GM08714 (cell line): ENCODE results near the gene STN1.

Experiments
- H3K4me3 ChIP-seq: fragments of 200-500 bp; sonication (Bioruptor generic); 2 replicates; pipeline ENCODE4 v1.5.1; 2014; ENCODE audit warnings: mild to moderate bottlenecking, low read length, inconsistent platforms
- ZNF274 ChIP-seq: IDR thresholded peaks from 2 replicates; pipeline ENCODE4 v1.6.1; 2012; ENCODE audit warnings: mild to moderate bottlenecking, low read depth, low read length

STN1 gene, protein sequence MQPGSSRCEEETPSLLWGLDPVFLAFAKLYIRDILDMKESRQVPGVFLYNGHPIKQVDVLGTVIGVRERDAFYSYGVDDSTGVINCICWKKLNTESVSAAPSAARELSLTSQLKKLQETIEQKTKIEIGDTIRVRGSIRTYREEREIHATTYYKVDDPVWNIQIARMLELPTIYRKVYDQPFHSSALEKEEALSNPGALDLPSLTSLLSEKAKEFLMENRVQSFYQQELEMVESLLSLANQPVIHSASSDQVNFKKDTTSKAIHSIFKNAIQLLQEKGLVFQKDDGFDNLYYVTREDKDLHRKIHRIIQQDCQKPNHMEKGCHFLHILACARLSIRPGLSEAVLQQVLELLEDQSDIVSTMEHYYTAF

DNA sequence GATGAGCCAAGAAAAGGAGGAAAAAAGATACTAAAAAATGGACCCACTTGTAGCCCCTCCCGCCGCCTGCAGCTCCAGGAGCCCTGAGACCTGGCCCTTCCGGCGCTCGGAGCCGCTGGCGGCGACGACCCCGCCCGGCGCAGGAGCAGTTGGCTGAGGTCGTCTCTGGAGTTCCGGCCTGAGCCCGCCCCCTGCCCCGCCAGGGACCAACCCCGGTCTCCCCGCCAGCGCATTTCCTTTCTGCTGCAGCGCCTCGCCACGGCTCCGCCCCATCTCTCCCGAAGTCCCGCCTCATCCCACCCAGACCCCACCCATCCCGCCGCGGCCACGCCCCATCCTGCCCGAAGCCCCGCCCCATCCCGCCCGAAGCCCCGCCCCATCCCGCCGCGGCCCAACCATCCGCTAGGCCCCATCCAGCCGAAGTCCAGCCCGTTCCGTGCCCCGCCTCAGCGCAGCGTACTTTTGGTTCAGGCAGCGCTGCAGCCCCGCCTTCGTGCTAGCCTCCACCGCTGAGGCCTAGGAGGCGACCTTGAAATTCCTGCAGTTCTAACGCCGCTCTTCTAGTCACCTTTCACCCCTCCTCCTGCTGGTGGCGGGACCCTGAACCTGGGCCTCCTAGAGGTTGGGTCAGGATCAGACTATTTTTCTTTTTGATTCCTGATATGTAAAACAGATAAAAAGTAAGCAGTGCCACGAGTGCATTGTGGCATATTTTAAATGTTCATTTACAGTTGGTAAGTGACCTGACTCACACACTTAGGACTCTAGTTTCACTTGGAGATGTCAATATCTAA, at the start of gene STN1:
STN1 (minus strand) TSS at position 132 of the 794 bp plus-strand sequence. CDS start 590 bp downstream, outside the sequence.
- H3K4me3 ChIP-seq, result peak within 1 kb of the TSS; percentile 86
- TF ChIP-seq ZNF274, result no peak

DNA sequence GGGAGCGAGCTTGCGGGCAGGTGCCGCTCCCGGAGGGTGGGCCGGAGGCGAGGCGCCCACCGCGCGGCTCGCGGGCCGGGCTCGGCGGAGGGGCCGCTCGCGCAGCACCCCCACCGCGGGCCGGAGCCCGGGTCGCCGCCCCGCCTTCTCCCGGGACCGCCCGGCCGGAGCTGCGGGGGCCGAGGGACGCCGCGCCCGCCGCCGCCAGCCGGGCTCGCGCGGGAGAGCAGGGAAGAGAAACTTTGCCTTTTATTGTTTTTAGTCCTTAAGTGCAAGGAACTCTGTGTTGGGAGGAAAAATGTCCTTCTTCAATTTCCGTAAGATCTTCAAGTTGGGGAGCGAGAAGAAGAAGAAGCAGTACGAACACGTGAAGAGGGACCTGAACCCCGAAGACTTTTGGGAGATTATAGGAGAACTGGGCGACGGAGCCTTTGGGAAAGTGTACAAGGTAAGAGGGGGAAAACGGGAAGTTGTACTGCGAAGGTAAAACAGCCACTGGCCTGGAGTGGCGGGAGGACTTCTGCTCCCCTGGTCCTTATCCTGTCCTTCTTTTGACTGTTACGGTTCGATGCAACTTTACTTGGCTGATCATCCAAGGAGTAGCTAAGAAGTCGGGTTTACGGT, 49.6 kb upstream of the STN1 start:
- no peak for TF ChIP-seq ZNF274
- H3K4me3 ChIP-seq, result peak overlapping the region; percentile 96

DNA sequence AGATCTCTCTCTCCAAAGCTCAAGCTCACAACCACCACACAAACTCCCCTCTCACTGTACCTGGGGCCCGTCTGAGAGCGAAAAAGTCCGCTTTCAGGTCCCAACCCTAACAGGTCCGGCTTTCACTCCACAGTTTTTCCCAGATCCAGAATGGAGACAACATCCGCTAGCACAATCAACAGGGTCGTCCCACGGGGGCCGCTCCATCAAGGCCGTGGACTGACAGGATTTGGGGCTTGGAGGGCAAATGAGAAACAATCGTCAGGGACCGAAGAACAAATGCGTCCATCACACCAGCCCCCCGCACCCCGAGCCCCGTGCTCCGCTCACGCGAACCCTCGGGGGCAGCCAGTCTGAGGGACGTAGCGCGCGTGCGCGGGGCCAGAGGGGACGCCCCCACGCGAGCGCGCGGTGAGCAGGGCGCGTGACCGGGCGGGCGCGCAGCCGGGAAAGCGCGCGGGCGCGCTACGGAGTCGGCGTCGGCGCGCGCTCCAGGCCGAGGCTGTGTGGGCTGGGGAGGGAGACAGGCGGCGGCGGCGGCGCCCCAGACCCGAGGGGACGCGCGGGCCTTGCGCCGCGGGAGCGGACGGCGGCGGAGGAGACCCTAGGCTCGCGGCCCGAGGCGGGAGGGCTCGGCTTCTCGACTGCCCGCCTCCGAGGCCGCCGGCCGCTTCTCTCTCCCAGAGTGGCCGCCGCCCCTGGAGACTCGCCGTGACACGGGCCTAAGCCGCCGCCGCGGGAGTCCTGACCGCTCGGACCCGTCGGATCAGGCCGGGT, 48.9 kb upstream of the STN1 start, which contains the start of gene SLK:
SLK (plus strand) TSS at position 470 of the 777 bp plus-strand sequence. CDS start 606 bp downstream, outside the sequence.
- TF ChIP-seq ZNF274, result no peak
- H3K4me3 ChIP-seq, result peak within 1 kb of the TSS; percentile 96

DNA sequence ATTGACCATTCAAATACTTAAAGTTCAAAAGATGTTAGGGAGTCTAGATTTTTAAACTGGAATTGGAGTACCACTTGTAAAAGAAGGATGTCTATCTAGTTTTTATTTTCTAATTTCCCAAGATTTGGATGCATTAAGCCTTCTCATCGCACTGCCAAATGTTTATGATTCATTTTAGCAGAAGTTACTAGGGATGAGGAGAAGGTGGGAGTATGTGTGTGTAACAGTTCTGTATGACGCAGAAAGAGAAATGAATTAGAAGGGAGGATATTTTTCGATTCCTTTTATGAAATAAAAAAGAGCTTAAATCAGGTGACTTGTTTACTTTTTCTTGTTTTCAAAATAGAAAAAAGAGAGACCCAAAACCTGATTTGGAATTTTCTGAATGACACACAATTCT, 42.1 kb upstream of the STN1 start:
- no peak overlapping the region for H3K4me3 ChIP-seq
- TF ChIP-seq ZNF274, result no peak

DNA sequence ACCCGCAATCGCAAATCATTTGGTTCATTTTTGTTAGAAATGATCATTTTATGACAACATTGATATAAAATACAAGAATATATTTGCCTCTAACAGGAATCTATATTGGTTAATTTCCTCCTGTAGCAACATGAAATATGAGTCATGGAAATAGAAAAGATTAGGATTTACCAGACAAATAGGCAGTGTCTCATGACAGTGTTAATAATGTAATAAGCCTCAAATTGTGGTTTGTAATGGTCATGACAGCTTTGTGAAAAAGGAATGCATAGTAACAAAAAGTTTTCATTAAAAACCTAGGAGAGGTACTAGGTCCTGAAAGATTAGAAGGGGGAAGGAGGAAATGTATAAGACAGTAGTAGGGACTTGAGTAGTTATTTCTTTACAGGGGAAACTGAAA, 41.0 kb upstream of the STN1 start:
- no peak for TF ChIP-seq ZNF274
- no peak overlapping the region for H3K4me3 ChIP-seq

DNA sequence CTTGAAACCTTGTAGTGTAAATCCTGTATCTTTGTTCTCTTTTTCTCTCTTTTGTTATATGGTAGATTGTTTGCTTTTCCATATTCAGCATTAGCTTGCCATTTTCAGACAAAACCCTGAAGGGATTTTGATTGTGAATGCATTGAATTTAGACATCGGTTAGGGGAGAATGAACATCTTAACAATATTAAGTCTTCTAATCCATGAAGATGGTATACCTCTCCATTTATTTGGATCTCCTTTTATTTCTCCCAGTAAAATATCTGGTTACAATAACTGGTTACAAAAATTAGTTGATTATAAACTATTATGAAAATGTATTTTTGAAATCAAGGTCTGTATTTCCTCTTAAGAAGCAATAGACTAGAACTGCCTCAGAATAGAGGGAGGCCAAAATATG, 36.6 kb upstream of the STN1 start:
- H3K4me3 ChIP-seq, result no peak overlapping the region
- TF ChIP-seq ZNF274, result no peak

DNA sequence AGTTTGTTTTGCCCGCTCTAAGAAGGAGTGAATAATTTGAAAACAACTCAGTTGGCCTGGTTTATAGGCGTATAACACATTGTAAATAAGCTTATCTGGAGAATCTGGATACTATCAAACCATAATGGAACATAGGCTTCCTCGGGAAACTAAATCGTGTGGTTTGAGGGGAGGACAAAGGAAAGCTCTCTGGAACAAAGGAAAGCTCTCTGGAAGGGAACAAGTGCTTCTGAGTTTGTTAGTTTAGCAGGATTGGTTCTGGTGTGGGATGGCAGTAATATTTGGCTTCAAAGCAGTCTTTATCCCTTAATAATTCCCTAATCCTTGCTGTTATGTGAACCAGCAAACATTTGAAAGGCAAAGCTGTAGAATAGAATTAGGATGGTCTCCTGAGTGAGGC, 34.0 kb upstream of the STN1 start:
- TF ChIP-seq ZNF274, result no peak
- H3K4me3 ChIP-seq, result no peak overlapping the region

DNA sequence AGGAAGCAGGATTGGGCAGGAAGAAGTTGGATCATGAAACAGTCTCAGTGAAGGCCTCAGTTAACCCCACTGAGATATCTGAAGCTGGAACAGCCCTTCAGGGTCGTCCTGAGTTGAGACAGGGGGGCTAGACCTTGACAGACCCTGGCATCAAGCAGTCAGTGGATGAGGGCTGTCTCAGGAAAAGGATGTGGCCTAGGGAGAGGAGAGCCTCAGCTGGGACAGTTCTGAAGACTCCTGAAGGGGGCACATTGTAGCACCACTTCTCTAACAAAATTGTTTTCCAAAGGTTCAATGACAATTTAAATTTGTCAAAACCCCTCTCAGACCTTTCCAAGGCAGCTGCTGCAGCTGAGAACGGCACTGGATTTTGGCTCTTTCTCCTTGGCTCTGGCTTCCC, 33.2 kb upstream of the STN1 start:
- no peak overlapping the region for H3K4me3 ChIP-seq
- TF ChIP-seq ZNF274, result no peak

DNA sequence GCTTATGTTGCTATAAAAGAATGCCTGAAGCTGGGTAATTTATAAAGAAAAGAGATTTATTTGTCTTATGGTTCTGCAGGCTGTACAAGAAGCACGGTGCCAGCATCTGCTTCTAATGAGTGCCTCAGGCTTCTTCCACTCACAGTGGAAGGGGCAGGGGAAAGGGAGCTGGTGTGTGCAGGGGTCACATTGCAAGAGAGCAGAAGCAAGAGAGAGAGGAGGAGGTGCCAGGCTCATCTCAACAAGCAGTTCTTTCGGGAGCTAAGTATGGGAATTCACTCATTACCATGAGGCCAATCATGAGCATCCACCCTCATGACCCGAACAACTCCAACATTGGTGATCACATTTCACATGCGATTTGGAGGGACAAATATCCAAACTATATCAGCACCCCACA, 31.7 kb upstream of the STN1 start:
- H3K4me3 ChIP-seq, result no peak overlapping the region
- TF ChIP-seq ZNF274, result no peak

DNA sequence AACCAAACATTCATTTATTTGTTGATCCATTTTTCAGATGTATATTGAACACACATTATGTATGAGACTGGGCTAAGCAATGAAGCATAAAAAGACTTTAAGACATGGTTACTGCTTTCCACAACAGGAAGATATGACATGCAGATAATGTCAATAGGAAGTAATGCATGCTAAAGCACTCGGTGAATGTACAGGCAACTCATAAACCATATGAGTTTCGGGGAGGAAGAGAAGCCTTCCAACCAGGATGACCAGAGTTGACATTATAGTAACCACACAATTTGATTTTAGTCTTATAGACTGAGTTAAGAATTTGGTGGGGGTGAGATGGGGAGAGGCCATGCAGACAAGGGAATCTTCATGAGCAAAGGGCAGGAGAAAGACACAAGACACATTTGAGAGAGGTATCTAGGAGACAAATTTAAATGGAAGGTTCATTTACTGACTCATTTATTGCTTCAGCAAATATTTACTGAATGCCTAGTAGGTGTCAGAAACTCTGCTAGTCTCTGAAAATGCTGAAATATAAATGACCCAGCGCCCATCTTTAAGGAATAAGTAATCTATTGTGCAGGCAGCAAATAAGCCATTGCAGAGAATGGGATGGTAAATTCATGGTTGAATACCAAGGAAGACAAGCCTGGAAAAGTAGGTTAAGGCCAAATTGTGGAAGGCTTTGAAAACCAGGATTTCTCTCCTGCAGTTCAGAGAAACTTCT, 30.0 kb upstream of the STN1 start:
- no peak for TF ChIP-seq ZNF274
- H3K4me3 ChIP-seq, result no peak overlapping the region

DNA sequence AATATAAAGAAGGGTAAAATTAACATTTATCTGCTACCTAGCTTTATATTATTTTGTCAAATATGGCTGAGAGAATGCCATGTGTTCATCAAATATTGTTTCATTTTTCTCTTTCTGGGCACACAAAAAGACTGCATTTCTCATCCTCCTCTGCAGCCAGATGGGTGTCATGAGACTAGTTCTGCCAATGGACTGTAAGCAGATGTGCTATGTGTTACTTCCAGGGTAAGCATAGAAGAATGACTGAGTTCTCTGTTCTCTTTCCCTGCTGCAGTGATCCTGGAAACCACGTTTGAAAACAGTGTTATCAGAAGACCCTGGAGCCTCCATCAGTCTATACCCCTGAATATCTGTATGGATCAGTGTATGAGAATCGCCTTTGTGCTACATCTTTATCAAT, 24.9 kb upstream of the STN1 start:
- no peak overlapping the region for H3K4me3 ChIP-seq
- no peak for TF ChIP-seq ZNF274

DNA sequence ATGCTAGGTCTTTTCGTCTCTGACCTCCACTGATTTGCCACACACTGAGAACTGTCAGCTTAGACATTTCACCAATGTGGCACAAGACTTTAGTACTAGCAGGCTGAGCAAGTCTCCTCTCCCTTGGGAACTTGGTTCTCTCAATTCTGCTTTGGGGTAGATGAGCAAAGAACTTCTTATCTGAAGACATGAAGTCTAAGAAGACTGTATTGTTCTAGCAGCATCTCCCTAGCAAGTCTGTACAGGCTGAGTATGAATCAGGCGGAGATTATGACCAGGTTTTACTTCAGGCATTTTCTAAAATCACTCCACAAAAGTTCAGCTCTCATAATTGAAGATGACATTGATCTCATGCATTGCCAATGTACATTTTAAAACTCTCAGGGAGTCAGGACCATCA, 23.8 kb upstream of the STN1 start:
- no peak overlapping the region for H3K4me3 ChIP-seq
- no peak for TF ChIP-seq ZNF274

DNA sequence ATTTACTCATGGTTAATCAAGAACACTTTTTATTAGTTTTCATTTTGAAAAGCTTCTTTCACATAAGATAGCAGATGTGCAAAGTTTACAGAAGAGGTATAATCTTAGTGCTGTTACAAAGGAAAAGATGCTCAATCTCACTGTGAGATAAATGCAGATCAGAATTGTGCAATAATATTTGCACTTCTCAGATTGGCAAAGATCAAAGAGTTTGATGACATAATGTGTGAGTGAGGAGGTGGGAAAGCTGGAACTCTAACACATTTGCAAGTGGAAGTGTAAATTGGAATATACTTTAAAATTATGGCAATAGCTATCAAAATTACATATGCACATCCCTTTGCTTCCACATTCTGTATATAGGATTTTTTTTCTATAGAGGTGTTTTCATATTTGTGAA, 21.5 kb upstream of the STN1 start:
- H3K4me3 ChIP-seq, result no peak overlapping the region
- no peak for TF ChIP-seq ZNF274

DNA sequence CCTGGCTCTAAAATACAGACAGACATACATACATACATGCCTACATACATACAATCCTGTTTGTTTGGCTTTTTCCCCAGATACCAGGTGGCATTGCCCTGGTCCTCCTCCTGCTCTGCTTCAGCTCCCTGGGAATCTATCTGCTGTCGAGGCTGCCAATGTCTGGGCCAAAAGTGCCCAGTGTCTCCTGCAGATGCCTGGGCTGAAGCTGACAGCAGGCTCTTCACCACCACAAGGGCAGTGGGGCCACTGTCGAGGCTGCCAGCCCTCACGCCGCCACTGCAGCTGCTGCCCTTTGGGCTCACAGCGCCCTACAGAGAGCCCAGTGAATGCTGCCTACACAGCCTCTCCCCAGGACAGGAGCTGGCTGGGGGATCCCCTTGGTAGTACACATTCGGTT, 18.0 kb upstream of the STN1 start:
- H3K4me3 ChIP-seq, result no peak overlapping the region
- no peak for TF ChIP-seq ZNF274
